HG02852 (cell line): ENCODE data around the gene ABHD16A.
"Not testable (repeated sequence)": the region's sequence is repeated elsewhere in the genome, so short reads cannot be mapped to it uniquely, and the experiment has no call there.

Experiments
- ATAC-seq: cut with Tn5 transposase; IDR thresholded peaks from one replicate; pipeline ENCODE4 v1.9.1; 2021; ENCODE audit warnings: mild to moderate bottlenecking, moderate library complexity; ENCODE audit not compliant: unreplicated experiment

ABHD16A gene

DNA sequence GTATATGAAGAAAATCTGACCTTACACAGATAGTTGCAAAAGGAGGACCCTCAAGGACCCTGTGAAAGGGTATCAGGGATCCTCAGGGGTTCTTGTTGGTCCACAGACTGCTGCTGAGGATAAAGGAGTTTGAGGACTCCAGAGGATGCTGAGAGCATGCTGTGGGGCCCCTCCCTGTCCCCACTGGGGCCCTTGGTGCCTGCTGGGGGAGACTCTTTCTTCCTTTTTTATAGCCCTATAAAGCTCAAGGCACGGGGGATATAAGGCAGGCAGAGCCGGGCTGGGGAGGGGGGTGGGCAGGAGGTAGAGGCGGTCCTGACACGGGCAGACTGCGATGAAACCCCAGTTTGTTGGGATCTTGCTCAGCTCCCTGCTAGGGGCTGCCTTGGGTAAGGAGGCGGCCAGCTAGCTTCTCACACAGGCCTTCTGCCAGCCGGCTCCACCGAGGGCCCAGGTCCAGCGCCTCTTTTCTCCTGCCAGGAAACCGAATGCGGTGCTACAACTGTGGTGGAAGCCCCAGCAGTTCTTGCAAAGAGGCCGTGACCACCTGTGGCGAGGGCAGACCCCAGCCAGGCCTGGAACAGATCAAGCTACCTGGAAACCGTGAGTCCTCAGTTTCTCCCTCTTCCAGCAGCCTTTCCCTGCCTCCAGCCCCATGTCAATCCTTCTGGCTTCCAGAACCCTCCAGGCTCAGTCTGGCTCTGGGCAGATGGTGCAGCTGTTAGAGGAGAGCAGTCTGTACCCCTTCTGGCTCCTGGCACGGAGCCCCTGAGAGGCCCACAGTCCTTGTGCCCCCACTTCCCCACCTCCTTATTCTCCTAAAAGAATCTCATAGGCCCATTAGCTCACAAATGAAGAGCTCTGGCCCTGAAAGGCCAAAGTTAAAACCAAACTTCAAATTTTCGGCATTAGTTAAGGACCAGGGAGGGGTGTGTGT, 12.2 kb upstream of the ABHD16A start, which contains the start of gene LY6G6D:
Gene LY6G6D, plus strand, starts transcription at position 327 of the 937 bp plus-strand sequence. Its CDS starts 8 bp downstream, at position 335.
- no peak for ATAC-seq

DNA sequence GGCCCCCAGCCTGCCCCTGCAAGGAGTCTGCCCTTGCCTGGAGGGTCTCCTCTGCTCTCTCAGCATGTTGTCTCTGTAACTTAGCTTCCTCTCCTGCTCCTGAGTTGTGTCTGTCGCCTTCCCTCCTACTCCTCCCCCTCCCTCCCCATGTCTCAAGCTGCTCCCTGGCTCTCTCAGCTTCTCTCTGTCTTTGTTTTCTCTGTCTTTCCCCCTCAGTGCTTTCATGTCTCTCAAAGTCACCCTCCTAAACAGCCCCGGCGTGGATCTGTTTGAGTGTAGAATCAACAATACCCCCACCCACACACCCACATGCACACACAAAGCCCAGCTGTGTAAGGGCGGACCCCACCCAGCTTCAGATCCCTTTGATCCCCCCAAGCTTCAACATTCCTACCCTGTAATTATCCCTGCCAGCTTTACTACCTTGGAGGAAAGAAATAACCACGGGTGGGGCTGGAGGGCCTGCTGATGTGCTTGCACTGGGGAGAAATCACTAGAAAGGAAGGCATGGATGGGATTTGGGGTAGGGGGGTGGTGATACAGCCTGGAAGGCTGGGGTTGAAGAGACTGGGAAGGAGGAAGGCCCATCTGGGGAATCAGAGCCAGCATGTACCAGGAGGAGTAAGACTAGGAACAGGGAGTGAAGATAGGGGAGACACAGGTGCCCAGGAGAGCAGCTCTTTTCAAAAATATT, 11.0 kb upstream of the ABHD16A start:
- ATAC-seq = no peak

DNA sequence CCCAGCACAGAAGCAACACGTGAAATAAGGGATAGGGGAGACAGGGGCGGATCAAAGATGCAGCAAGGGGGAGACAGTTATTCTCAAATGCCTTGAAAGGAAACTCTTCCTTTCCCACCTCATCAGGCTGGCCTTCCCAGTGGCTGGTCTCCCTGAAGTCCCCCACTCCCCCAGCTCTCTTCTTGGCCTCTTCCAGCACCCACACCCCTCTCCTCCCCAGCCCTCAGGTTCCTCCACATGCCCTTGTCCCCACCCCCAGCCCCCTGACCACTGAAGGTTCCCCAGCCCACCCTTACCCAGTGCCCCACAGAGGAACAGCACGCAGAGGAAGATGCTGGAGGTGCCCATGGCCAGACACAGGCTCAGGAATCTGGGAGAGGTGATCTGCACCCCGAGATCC, 10.3 kb upstream of the ABHD16A start:
- no peak for ATAC-seq

- no peak for ATAC-seq
These were observed 9.2 kb upstream of the ABHD16A start for GRCh38 chr6:31712296-31712695.

DNA sequence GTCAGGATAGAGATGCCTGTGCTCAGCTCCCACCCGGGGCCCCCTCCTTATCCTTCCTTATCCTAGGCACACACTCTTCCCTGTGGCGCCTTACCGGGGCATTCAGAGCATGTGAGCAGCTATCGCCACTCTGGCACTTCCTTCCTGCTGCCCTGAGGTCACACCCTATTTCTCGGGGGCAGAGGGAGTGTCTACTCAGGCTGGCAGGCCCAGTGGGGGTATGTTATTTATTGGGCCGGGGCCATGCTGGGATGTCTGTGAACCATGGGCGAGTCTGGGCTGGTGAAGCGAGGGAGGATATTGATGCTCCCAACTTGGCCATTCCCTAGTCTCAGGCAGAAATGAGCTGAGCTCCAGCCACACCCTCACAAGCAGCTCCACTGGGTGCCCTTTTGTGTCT, 8.1 kb upstream of the ABHD16A start:
- no peak for ATAC-seq

DNA sequence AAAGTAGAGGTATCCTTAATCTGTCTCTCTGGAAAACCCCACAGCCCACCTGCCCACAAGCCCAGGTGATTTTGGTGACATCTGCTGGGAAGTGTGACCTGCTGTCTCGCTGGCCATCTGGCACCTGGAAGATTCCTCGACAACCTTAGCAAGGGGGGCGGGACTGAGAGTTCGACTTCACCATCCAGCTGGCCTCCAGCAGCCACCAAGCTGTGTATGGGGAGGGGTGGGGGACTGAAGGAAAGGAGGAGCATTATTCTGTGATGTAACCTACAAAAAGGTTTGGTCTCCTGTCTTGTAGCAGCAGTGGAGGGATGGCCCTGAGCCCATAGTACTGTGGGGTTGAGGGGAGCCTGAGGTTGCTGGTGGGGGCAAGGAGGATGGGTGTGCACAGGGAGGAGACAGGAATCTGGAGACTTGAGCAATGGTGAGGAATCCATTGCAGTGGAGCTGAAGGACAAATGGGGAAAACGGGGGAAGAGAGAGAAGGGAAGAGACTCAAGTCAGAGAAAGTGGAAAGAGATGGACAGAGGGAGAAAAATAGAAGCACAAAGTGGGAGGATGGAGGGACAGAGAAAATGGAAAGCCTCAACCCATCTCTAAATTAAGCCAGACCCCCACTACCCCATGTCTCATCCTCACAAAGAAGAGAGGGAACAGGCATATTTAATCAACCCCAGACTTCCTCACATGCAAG, 7.5 kb upstream of the ABHD16A start:
- ATAC-seq = no peak

- not testable (repeated sequence) for ATAC-seq
These were observed 6.0 kb upstream of the ABHD16A start for GRCh38 chr6:31709157-31709556.

DNA sequence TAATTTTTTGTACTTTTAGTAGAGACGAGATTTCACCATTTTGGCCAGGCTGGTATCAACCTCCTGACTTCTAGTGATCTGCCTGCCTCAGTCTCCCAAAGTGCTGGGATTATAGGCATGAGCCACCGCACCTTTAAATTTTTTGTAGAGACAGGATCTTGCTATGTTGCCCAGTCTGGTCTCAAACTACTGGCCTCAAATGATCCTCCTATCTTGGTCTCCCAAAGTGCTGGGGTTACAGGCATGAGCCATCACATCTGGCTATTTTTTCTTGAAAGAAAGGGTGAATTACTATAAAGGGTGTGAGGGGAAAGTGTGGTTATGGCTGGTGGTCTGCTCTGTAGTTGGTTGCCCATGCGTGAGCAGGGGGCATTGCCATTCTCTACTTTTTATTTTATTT, 5.1 kb upstream of the ABHD16A start:
- no peak for ATAC-seq

GRCh38 chr6:31707701-31708100, 4.6 kb upstream of the ABHD16A start:
- no peak for ATAC-seq

DNA sequence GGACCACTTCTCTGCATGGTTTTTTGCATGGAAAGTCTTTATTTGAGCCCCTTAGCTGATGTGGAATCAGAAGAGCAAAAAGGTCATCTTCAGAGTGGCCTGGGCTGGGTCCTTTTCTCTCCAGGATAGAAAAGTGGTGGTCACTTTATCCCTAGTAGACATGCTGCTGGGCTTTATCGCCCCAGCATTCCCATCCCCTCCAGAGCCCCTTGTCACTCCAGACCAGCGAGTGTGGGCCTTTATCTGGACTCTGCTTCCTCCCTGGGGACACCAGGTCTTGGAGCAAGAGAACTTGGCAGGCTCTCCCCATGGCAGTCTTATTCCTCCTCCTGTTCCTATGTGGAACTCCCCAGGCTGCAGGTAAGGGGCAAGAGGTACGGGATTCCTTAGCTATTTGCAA, 3.5 kb upstream of the ABHD16A start, which contains the start of gene LY6G6F:
Gene LY6G6F, plus strand, starts transcription at position 268 of the 400 bp plus-strand sequence. Its CDS starts 41 bp downstream, at position 309.
- ATAC-seq = no peak

- ATAC-seq = no peak
These were observed 2.8 kb upstream of the ABHD16A start for GRCh38 chr6:31705931-31706330.

DNA sequence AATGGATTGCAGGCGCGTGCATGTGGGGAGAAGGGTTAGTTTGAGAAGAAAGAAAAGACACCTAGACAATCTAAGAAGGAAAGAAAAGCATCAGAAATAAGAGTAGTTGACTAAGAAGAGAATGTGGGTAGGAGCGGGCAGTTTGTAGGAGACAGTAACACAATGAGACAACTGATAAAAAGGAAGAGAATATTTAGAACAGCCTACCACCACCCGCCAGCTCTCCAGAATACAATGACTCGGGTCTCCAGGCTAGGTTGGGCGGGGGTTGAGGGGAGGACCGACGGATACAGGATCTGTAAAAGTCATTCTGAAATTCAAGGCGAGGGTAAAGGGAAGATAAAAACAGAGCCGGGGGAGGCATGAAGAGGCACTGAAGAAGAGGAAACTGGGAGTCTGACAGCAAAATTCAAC, 712 bp downstream of the ABHD16A start:
- ATAC-seq = peak; percentile 19

DNA sequence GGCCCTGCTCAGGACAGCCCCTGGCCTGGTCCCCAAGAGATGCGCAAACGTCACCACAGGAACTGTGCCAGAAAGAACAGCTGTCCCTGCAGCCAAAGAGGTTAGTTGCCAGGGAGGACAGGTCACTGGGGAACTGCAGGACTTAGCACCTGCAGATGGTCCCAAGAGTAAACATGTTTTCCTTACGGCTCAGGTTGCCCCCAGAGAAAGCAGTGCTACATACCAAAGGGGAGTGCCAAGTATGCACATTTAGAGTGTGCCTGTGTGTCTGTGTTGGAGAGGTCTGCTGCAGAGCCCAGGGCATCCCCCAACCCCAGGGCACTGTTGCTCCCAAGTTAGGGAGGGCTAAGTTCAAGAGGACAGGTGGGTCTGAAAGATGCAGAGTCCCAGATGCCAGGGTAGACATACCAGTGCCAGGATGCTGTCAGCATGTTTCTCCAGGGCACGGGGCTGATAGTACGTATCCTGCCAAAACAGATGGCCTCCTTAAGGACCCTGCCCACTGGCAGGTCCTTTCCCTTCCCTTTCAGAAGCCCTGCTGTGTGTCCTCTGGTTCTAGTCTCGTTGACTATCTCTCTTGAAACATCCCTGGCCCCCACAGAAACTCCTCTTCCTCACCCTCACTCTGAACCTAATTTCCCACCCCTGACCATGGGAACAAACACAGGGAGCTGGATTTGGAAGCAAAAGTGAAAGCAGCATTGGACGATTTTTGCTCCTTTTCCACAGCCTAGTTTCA, 1.3 kb downstream of the ABHD16A start:
- no peak for ATAC-seq

DNA sequence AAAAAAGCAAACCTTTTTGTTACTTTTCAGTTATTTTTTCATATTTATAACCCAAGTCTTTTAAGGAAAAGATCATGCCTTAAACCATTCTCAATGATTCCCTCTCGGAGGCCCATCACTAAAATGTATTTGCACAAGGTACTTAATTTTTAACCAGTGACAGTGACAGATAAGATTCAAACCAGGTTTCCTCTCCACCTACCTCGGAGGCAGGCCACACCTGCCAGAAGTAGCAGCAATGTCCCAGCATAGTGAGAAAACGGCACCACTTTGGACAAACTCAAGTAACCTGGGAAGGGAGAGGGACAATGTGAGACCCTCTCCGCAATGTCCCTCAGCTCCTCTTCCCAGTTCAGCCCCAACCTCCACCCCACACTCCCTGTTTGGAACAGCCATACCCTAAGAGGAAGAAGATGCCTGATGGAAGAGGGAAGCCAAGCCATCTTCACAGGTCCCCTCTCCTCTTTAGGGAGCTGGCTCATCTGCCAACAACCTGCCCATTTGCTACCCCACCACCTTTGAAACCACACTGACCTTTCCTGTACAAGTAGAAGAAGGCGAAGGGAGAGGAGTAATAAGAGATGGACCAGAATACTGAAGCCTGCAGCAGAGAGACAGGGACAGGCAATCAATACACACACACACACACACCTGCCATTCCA, 2.3 kb downstream of the ABHD16A start:
- ATAC-seq = no peak

DNA sequence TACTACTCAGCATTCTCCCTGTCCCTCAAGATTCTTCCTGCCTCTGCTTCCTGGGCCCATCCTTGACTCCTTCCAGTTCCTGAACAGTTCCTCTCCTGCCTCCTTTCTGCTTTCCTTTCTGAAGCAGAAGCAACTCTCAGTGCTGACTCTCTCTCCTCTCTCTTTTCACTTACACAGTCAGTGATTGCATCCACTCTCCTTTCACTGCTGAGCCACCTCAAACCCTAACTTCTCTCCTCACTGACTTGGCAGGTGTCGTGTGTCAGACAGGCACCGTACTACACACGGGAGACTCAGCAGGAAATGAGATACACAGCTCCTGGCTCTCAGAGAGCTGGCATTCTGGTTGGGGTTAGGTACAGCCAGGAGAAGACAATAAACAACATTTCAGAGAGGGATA, 5.6 kb downstream of the ABHD16A start:
- no peak for ATAC-seq

- ATAC-seq = no peak
These were observed 9.6 kb downstream of the ABHD16A start for GRCh38 chr6:31693535-31693934.

DNA sequence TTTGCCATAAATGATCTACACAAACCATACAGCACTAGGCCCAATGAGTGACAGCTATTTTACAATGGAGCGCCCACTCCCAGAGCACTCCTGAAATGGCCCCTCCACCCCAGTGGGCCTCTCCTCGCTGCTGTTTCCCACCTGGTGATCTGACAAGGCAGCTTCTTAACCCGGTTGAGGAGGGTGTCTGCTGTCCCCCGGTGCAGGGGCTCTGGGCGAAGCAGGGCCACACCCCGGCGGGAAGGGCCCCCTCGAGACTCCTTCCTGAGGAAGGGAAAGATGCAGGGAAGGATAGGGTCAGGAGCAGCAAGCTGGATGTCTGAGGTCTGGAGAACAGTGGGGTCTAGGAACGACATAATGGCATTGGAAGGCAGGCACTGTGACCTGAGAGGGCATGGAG, 10.2 kb downstream of the ABHD16A start:
- ATAC-seq = no peak

DNA sequence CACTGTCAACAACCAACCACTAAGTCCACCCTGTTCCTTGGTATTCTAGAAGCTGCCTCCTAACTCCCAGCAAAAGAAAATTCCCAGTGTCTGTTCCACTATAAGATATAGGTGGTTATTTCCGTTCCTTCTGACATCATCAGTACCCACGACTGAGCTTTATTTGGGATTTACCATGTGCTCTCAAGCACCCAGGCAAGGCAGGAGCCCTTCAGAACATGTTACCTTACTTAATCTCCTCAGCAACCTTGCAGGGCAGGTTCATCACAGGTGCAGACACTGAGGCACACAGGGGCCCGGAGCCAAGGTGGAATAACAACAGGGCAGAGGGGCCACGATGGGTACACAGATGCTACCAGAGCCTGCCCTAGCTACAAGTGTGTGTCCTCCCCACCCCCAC, 10.8 kb downstream of the ABHD16A start:
- no peak for ATAC-seq

GRCh38 chr6:31691564-31692108, 11.5 kb downstream of the ABHD16A start:
- ATAC-seq = no peak

- no peak for ATAC-seq
These were observed 12.1 kb downstream of the ABHD16A start for GRCh38 chr6:31691078-31691463.
